IPS-20b (cell line): ENCODE measurements around the gene POU3F1.

Source experiments
- H3K27ac ChIP-seq: one replicate; pipeline ENCODE4 v1.5.1; 2013; ENCODE audit warnings: low read length
- H3K27me3 ChIP-seq: 2 replicates; pipeline ENCODE4 v1.6.1; 2013; ENCODE audit warnings: mild to moderate bottlenecking, low read length, inconsistent platforms; ENCODE audit not compliant: insufficient read depth
- H3K36me3 ChIP-seq: 2 replicates; pipeline ENCODE4 v1.6.1; 2013; ENCODE audit warnings: low read depth, mild to moderate bottlenecking, inconsistent platforms, low read length, moderate library complexity; ENCODE audit not compliant: insufficient read depth
- H3K4me1 ChIP-seq: 2 replicates; pipeline ENCODE4 v1.6.1; 2013; ENCODE audit warnings: mild to moderate bottlenecking, control low read depth, inconsistent platforms, low read length, moderate library complexity; ENCODE audit not compliant: insufficient read depth
- H3K4me3 ChIP-seq: 2 replicates; pipeline ENCODE4 v1.5.1; 2013; ENCODE audit warnings: mild to moderate bottlenecking, low read length, inconsistent platforms
- H3K9ac ChIP-seq: 2 replicates; pipeline ENCODE4 v1.6.1; 2013; ENCODE audit warnings: low read depth, mild to moderate bottlenecking, inconsistent platforms, low read length, moderate library complexity
- H3K9me3 ChIP-seq: 2 replicates; pipeline ENCODE4 v1.6.1; 2013; ENCODE audit warnings: mild to moderate bottlenecking, low read depth, low read length, inconsistent platforms; ENCODE audit not compliant: insufficient read depth

The POU3F1 gene

DNA sequence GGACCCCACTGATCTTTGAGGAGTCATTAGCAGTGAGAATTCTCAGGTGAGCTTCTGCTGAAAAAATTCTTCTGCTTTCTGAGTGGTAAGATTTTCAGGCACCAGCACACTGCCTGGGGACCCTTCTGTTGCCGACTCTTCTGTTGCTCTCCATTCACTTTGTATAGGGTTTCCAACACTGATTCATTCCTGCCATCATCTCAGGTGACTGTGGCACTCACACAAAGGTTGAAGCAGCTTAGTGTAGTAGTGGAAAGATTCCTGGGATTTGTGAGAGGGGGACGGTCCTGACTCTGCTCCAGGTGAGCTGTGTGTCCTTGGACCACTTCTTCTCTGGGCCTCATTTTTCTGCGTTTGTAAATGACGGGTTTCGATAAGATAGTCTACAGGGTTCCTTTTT lies 24.6 kb downstream of the POU3F1 start:
- H3K36me3 ChIP-seq: peaks cover 91% of the 10 kb centered on the region
- no peak overlapping the region for H3K27ac ChIP-seq
- H3K9ac ChIP-seq: no peak overlapping the region
- no peaks in the 10 kb centered on the region for H3K27me3 ChIP-seq
- no peak overlapping the region for H3K4me3 ChIP-seq
- H3K4me1 ChIP-seq: no peaks in the 10 kb centered on the region
- H3K9me3 ChIP-seq: no peaks in the 10 kb centered on the region

DNA sequence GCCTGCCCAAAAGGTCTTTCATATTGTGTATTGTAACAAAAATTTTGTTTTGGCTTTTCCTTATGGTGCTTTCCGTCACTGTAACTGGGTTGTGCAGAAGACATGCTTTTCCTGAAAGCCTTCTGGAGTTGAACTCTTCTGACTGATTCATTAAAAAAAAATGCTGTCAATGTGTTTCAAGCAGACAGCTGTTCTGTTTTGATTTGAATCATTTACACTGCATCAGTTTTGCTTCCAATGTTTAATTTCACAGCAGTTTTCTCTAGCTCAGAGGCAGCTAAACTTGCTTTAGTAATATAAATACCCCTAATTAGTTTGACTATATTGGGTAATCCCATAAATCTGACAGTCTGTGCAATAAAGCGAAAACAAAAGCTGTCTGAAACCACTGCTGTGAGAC lies 26.2 kb downstream of the POU3F1 start:
- Histone ChIP-seq H3K4me3 (no peak overlapping the region), H3K4me1 (no peaks in the 10 kb centered on the region; the same call in 1 of the 2 replicates), H3K36me3 (peaks cover 98% of the 10 kb centered on the region), H3K9ac (no peak overlapping the region), H3K27ac (no peak overlapping the region), H3K9me3 (no peaks in the 10 kb centered on the region), H3K27me3 (no peaks in the 10 kb centered on the region)

DNA sequence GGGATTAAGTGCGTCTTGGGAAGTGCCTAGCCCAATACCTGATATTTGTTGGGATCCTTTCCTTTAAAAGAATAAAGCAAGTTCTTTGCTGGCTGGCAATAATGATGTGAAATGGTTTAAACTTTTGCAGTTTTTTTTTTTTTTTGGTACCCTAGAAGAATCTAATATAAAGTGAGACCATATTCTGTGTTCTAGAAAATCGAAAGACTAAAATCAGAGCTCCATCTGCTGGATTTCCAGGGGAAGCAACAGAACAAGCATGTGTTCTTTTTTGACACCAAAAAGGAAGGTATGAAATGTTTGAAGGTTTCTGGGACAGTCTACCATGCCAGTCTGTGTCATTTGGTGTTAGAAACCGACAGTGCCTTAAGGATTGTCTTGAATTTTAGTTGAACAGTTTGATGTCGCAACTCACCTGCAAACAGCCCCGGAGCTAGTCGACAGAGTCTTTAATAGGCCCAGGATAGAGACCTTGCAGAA lies 27.7 kb downstream of the POU3F1 start:
- no peak overlapping the region for H3K27ac ChIP-seq
- no peaks in the 10 kb centered on the region; the same call in 1 of the 2 replicates for H3K4me1 ChIP-seq
- no peaks in the 10 kb centered on the region for H3K9me3 ChIP-seq
- H3K27me3 ChIP-seq: no peaks in the 10 kb centered on the region
- no peak overlapping the region for H3K9ac ChIP-seq
- H3K4me3 ChIP-seq: no peak overlapping the region
- peaks cover 90% of the 10 kb centered on the region for H3K36me3 ChIP-seq

DNA sequence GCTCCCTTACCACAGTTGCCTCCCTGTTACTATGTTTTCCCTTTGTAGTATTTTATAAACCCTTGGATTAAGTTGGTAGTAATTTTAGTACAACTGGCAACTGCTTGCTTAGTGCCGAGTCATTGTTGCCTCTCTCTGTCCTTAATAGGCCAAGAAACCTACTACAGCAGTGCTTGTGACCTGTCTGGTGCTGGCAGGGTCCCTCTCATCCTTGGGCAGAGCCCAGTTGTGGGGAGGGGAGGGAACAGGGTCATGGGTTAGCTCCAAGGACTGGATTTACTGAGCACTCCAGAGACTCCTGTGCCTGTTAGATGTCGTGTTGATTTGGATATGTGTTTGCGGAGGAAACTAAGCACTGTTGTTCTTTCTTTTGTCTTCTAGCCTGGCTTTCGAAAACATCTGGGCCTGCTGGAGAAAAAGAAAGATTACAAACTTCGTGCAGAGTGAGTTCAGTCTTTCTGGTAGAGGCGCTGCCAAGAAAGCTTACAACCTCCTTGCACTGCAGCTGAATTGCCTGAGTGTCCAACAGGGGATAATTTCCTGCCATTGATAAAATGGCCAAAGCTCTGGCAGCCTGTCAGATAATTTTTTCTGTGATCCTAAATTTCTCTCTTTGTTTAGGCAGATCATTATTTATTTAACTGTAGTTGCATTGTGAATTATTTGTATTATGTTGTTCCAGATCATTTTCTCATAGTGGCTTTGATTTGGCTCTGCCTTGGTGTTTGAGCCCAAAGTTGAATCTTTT lies 30.4 kb downstream of the POU3F1 start:
- no peak overlapping the region for H3K4me3 ChIP-seq

DNA sequence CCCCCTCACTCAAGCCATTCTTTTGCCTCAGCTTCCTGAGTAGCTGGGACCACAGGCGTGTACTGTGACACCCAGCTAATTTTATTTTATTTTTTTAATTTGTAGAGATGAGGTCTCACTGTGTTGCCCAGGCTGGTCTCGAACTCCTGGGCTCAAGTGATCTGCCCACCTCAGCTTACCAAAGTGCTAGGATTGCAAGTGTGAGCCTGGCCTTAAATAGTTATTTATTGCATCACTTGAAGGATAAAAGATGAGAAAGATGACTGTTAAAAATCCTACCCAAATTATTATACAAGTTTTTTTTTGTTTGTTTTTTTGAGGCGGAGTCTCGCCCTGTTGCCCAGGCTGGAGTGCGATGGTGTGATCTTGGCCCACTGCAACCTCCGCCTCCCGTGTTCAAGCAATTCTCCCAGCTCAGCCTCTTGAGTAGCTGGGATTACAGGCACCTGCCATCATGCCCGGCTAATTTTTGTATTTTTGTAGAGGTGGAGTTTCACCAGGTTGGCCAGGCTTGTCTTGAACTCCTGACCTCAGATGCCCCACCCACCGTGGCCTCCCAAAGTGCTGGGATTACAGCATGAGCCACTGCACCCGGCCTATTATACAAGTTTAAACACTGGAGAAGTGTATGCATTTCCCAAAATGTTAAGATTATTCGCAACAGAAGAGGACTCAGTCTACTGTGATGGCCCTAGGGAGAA lies 31.7 kb downstream of the POU3F1 start:
- peaks cover 49% of the 10 kb centered on the region for H3K36me3 ChIP-seq
- H3K9ac ChIP-seq: no peak overlapping the region
- H3K27me3 ChIP-seq: no peaks in the 10 kb centered on the region
- H3K4me3 ChIP-seq: no peak overlapping the region
- H3K4me1 ChIP-seq: no peaks in the 10 kb centered on the region; the same call in 1 of the 2 replicates
- H3K27ac ChIP-seq: no peak overlapping the region
- no peaks in the 10 kb centered on the region for H3K9me3 ChIP-seq

More for the DNA sequence above, 30.4 kb downstream of the POU3F1 start:
- Histone ChIP-seq H3K4me1 (no peaks in the 10 kb centered on the region; the same call in 1 of the 2 replicates), H3K9me3 (no peaks in the 10 kb centered on the region), H3K9ac (0 out of 2 replicates have a peak overlapping the region, but pooled peaks have one; percentile 16), H3K27ac (no peak overlapping the region), H3K27me3 (no peaks in the 10 kb centered on the region), H3K36me3 (peaks cover 62% of the 10 kb centered on the region)

DNA sequence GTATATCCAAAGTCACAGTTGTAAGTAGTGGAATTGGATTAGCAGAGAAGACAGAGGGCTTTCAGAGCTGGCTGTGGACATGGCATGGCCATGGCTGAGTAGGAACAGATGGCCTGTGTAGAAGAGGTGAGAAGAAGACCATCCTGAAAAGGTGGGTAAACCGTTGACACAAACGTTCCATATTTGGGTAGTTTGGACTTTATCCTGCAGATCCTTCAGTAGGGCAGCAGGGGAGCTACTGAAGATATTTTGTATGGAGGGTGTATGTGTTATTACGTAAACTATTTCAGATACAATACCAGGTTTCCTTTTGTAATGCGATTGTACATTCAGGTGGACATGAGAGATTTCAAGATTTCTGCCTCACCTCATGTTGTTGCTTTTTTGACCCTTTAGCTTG lies 32.4 kb downstream of the POU3F1 start:
- Histone ChIP-seq H3K27me3 (no peaks in the 10 kb centered on the region), H3K9me3 (no peaks in the 10 kb centered on the region), H3K9ac (no peak overlapping the region), H3K4me1 (no peaks in the 10 kb centered on the region; the same call in none of the 2 replicates), H3K27ac (no peak overlapping the region), H3K36me3 (peaks cover 43% of the 10 kb centered on the region), H3K4me3 (peak overlapping the region; percentile 20; the same call in 1 of the 2 replicates)

- Histone ChIP-seq H3K9ac (peak overlapping the region; percentile 96), H3K9me3 (no peaks in the 10 kb centered on the region), H3K36me3 (peaks cover 33% of the 10 kb centered on the region), H3K4me1 (no peaks in the 10 kb centered on the region; the same call in none of the 2 replicates), H3K27me3 (no peaks in the 10 kb centered on the region), H3K27ac (no peak overlapping the region), H3K4me3 (peak overlapping the region; percentile 91)
Measured at GRCh38 chr1:38013227-38013622, 33.4 kb downstream of the POU3F1 start.

DNA sequence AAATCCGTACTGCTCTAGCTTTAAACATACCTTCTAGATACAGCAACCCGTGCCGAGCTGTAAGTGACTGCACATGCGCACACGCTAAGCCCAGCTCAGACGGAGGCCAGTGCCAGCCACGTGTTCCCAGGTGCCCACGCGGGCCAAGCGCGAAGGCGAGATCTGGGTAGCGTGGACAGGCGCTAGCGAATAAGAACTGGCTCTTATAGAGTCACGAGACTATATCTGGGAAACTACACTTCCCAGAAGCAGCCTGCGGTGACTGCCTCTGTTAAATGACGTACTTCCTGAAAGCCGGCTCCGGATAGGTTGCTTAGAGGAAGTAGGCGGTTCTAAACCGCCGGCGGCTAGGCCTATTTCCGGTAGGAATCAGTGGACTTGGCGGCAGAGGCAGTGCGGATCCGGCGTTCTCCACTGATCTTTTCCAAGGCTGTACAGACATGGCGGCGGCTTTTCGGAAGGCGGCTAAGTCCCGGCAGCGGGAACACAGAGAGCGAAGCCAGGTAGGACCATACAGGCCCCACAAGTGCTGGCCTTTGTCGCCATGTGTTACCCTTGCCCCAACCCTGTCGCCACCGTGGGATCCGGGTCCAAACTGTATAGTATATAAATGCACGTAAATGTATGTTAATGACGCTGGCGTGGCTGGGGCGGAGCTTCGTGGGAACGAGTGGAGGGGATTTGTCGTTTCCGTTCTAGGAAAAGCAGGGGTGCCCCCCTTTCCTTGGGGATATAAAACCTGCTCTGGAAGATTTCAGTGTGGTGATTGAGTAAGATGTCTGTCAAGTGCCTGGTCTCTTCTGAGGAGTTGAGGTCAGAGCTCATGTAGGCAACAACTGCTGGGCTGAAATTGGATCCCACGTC lies 34.0 kb downstream of the POU3F1 start, which contains the start of gene UTP11:
Gene UTP11 (plus strand): TSS at position 372 of the 864 bp plus-strand sequence. CDS start 69 bp downstream, at position 441.
- Histone ChIP-seq H3K9ac (peak within 1 kb of the TSS; percentile 96), H3K9me3 (no peaks in the 10 kb centered on the region), H3K4me3 (peak within 1 kb of the TSS; percentile 91), H3K27me3 (no peaks in the 10 kb centered on the region), H3K36me3 (peaks cover 27% of the 10 kb centered on the region), H3K27ac (peak within 1 kb of the TSS; percentile 72), H3K4me1 (no peaks in the 10 kb centered on the region; the same call in none of the 2 replicates)

DNA sequence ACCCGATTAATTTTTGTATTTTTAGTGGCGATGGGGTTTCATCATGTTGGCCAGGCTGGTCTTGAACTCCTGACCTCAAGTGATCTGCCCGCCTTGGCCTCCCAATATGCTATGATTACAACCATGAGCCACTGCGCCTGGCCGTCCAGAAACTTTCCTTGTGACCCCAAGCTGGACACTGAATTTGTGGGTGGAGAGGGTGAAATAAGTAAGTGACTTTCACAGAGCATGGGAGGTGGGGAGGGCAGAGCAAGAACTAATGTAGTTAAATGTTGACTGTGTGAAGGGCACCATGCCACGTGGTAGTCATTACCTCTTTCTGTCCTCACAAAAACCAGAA lies 36.8 kb downstream of the POU3F1 start:
- H3K36me3 ChIP-seq: no peaks in the 10 kb centered on the region
- H3K9me3 ChIP-seq: no peaks in the 10 kb centered on the region
- no peak overlapping the region for H3K4me3 ChIP-seq
- H3K27ac ChIP-seq: no peak overlapping the region
- no peak overlapping the region for H3K9ac ChIP-seq
- peaks cover 8% of the 10 kb centered on the region; the same call in 1 of the 2 replicates for H3K4me1 ChIP-seq
- peaks cover under 1% of the 10 kb centered on the region; the same call in 1 of the 2 replicates for H3K27me3 ChIP-seq

DNA sequence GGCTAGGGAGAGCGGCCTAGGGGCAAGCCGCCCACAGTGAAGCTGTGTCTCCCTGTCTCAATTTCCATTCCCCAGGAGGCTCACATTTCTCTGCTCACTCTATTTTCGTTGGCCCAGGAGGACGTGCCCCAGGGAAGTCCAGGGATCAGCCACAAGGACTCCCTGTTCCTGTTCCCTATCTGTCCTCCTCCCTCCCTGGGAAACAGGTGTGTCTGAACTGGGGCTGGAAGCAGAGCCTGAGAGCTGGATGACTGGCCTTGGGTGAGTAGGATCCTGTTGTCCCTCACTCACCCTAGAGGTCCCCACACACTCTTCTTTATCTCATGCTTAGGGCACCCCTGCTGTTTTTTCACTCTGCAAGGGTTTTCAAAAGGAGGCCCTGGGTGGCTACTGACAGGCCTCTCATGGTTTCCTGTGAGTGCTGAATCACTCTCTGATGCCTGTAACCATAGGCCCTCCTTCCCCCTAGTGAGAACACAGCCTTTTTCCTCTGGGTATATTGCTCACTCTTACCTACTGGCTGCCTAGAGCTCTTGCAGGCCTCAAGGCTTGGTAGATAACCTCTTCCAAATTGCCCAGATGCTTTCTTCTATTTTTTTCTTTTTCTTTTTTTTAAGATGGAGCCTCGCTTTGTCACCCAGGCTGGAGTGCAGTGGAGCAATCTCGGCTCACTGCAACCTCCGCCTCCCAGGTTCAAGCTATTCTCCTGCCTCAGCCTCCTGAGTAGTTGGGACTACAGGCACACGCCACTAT lies 37.3 kb downstream of the POU3F1 start:
- Histone ChIP-seq H3K36me3 (no peaks in the 10 kb centered on the region), H3K4me3 (no peak overlapping the region), H3K9ac (no peak overlapping the region), H3K27me3 (peaks cover 6% of the 10 kb centered on the region), H3K27ac (no peak overlapping the region), H3K4me1 (peaks cover 12% of the 10 kb centered on the region; the same call in 1 of the 2 replicates), H3K9me3 (no peaks in the 10 kb centered on the region)
